GM19035 (cell line): ENCODE data around the gene IRAK1.

Source experiments
- ATAC-seq: cut with Tn5 transposase; IDR thresholded peaks from one replicate; pipeline ENCODE4 v1.9.1; 2021; ENCODE audit not compliant: unreplicated experiment

The IRAK1 gene

GRCh38 chrX:153972368-153973126 is 47.2 kb downstream of the IRAK1 start, which contains the start of gene TMEM187:
Gene TMEM187 (plus strand): TSS chrX:153972754. CDS start chrX:153982063, 9,309 bp downstream.
- peak; percentile 48 for ATAC-seq

- ATAC-seq = peak; percentile 48
These were observed 48.0 kb downstream of the IRAK1 start, which contains the start of gene HCFC1 for GRCh38 chrX:153971450-153972367. Gene HCFC1 (minus strand): TSS chrX:153971818. CDS start chrX:153970840, 978 bp downstream.

GRCh38 chrX:153971124-153971449 is 48.6 kb downstream of the IRAK1 start:
- ATAC-seq = peak; percentile 36

GRCh38 chrX:153970357-153971123 is 49.2 kb downstream of the IRAK1 start:
- ATAC-seq = peak; percentile 0

- no peak for ATAC-seq
These were observed 49.8 kb downstream of the IRAK1 start for GRCh38 chrX:153969904-153970356.

GRCh38 chrX:153969125-153969903 is 50.4 kb downstream of the IRAK1 start:
- ATAC-seq = no peak

GRCh38 chrX:153968754-153969124 is 51.0 kb downstream of the IRAK1 start:
- no peak for ATAC-seq

- ATAC-seq = no peak
These were observed 51.4 kb downstream of the IRAK1 start for GRCh38 chrX:153968255-153968654.

- ATAC-seq = no peak
These were observed 52.0 kb downstream of the IRAK1 start for GRCh38 chrX:153967536-153968224.

- no peak for ATAC-seq
These were observed 52.7 kb downstream of the IRAK1 start for GRCh38 chrX:153966841-153967535.

GRCh38 chrX:153966283-153966688 is 53.4 kb downstream of the IRAK1 start:
- no peak for ATAC-seq

- ATAC-seq = no peak
These were observed 54.3 kb downstream of the IRAK1 start for GRCh38 chrX:153965406-153965805.

GRCh38 chrX:153964105-153964504 is 55.6 kb downstream of the IRAK1 start:
- no peak for ATAC-seq

GRCh38 chrX:153963546-153963945 is 56.2 kb downstream of the IRAK1 start:
- no peak for ATAC-seq

GRCh38 chrX:153961292-153961691 is 58.4 kb downstream of the IRAK1 start:
- no peak for ATAC-seq

GRCh38 chrX:153960786-153961185 is 58.9 kb downstream of the IRAK1 start:
- no peak for ATAC-seq
